Measurements from ENCODE around the gene MBD3L4.
"Not testable (repeated sequence)": the region's sequence is repeated elsewhere in the genome, so short reads cannot be mapped to it uniquely, and the experiment has no call there.

MBD3L4 gene

DNA sequence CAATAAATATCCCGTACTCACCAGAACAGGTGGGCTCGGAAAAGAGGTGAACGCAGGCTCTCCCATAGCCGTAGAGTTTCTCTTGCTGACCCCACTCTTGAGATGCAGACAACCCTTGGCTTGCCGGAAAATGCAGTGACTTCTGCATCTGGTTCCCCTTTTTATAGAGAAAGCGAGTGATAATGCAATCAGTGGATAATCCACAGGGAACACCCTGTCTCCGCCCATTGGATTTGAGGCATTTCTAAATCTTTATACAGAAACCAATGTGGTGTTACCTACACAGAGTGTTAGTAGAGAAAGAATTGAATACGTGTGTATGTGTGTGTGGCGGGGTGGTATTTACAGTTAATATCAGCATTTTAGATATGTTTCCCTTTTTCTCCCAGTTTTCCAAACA is at the start of gene MBD3L4:
TSS of gene MBD3L4 (minus strand) at position 101 of the 400 bp plus-strand sequence. CDS start at position 66, 35 bp downstream.
- not testable (repeated sequence) for DNase-seq (ENCODE audit: low spot score)

DNA sequence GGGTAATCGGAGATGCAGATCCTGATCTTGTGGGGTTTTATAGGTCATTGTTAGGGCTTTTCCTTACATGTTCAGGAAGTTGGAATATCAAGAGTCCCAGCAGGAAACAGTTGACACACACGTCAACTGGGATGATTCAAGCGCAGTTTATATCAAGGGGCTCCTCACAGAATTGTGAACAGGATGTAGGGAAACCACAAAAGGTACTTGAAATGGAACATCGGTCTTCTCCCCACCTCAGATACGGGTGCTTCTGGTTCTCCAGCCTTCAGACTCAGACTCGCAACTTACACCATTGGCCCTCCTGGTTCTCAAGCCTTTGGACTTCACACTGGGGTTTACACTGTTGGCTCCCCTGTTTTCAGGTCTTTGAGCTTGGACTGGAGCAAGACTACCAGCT is 49.0 kb upstream of the MBD3L4 start:
- no peak for DNase-seq (ENCODE audit: low spot score)

DNA sequence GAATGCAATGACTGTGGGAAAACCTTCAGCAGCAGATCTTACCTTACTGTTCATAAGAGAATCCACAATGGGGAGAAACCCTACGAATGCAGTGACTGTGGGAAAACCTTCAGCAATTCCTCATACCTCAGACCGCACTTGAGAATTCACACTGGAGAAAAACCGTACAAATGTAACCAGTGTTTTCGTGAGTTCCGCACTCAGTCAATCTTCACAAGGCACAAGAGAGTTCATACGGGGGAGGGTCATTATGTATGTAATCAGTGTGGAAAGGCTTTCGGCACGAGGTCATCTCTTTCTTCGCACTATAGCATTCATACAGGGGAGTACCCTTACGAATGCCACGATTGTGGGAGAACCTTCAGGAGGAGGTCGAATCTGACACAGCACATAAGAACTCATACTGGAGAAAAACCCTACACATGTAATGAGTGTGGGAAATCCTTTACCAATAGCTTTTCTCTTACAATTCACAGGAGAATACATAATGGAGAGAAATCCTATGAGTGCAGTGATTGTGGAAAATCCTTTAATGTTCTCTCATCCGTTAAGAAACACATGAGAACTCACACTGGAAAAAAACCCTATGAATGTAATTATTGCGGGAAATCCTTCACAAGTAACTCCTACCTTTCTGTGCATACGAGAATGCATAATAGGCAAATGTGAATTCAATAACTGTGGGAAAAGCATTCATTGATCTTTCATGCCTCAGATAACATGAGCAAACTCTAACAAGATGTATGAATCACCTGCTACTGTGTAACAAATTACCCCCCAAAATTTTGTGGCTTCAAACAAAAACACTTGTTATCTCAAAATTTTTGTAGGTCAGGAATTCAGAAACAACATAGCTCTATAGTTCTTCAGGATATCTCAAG is 43.3 kb upstream of the MBD3L4 start:
- no peak for DNase-seq (ENCODE audit: low spot score)

DNA sequence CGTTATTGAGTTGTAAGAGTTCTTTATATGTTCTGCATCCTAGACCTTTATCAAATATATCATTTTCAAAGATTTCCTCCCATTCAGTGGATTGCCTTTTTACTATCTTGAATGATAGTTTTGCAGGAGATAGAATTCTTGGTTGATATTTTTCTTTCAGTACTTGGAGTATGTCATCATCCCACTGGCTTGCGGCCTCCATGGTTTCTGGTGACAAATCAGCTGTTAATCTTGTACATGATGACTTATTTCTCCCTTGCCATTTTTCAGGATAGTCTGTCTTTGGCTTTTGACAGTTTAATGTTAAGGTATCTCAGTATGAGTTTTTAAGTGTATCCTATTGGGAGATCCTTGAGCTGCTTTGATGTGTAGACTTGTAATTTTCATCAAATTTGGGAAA is 38.0 kb upstream of the MBD3L4 start:
- no peak for DNase-seq (ENCODE audit: low spot score)

DNA sequence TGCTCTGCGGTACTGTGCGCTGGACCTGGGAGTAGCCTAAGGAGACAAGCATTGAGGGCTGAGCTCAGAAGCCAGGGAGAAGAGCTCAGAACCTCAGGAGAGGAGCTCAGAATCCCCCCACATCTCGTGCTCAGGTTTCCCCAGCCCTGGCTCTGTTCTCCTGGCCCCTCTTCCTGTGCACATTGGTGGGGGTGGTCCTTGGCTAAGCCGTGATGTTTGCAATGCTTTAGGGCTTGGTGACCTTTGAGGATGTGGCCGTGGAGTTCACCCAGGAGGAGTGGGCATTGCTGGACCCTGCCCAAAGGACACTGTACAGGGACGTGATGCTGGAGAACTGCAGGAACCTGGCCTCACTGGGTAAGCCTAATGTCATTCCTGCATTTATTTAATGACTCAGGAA is 36.2 kb upstream of the MBD3L4 start:
- no peak for DNase-seq (ENCODE audit: low spot score)

DNA sequence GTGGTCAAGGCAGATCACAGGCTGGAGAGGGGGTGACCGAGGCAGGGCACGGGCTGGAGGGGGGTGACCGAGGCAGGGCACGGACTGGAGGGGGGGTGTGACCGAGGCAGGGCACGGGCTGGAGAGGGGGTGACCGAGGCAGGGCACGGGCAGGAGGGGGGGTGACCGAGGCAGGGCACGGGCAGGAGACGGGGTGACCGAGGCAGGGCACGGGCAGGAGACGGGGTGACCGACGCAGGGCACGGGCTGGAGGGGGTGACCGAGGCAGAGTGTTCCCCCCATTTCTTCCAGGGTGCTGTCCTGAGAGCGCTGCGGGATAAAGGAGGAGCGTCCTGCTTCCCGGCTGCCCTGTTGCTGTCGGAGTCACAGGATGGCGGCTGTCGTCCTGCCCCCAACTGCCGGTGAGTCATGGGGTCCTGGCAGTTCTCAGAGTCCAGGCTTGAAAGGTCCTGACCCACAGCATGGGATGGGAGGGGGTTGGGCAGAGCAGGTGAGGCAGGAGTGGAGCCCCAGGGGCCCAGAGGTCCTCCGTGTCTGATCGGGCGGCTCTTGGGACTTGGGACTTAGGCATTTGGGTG is 34.8 kb upstream of the MBD3L4 start:
- DNase-seq (ENCODE audit: low spot score), result no peak

DNA sequence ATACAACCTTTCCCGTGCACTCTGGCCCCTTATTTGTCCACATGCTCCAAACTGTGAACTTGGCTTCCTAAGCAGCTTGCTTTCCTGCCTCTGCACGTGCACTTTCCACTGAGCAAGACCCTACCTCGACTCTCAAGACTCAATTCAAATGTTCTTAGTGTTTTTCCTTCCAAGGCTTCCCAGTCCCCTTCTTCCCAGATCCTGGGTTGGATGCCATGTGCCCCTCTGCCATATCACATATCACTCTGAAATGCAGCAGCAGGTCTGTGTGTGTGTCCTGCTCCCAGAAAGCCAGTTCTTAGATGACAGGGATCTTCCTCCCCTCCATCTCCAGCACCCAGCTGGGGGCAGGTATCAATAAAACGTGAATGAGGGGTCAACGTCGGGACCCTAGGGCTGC is 32.6 kb upstream of the MBD3L4 start:
- no peak for DNase-seq (ENCODE audit: low spot score)

DNA sequence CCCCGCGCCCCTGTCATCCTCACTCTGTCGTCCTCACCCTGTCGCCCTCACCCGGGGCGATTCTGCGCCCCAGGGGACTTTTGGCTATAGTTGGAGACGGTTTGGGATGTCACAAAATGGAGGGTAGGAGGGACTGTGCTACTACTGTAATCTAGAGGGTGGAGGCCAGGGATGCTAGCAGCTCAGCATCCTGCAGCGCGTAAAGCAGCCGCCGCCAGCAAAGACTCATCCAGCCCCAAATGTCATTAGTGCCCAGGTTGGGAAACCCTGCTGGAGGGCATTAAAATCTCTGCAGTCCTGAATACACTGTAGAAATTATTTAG is 29.9 kb upstream of the MBD3L4 start:
- DNase-seq (ENCODE audit: low spot score), result no peak

DNA sequence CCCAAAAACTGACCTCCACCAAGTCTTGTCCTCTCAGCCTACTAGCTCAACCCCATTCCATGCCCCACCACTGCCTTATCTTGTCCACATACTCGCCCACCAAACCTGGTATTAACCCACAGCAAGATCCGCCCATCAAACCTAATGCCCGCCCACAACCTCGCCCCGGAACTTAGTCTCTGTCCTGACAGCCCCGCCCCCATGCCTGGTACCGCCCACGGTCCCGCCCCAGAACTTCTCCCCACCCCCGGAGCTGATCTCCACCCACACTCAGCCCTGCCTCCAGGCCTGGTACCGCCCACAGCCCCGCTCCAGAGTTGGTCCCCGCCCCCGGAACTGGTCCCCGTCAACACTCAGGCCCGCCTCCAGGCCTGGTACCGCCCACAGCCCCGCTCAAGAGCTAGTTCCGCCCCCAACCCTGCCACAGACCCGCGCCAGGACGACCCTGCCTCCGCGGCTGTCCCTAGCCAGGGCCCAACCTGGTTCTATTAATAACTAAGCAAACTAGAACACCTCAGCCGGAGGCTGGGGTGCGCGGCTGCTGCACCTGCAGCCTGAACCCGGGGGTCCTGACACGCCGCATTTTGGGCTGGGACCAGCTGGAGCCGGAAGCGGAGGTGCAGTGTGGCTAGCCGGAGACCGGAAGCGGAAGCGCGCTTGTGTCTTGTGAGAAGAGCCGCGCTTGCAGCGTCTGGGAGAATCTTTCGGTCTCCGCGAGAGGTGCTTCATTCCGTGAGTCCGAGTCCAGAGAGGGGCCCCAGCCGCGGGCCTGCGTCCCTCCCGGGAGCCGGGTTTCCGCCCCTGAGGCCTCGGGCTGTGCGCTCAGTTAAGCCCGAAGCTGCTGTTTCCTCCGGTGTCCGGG is 29.3 kb upstream of the MBD3L4 start, which contains the start of gene ZNF557:
TSS of gene ZNF557 (plus strand) at position 662 of the 862 bp plus-strand sequence. CDS start 5,372 bp downstream, outside the sequence.
- DNase-seq (ENCODE audit: low spot score), result peak; percentile 93

DNA sequence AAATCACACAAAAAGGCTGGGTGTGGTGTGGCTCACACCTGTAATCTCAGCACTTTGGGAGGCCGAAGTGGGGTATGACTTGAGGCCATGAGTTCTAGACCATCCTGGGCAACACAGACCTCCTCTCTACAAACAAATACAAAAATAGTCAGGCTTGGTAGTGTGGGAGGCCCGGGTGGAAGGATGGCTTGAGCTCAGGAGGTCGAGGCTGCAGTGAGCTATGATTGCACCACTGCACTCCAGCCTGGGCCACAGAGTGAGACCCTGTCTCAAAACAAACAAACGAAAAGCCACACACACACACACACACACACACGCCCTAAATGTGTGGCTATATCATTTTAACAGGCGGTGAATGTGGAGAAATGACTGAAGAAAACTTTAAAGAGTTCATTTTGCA is 28.6 kb upstream of the MBD3L4 start:
- no peak for DNase-seq (ENCODE audit: low spot score)

DNA sequence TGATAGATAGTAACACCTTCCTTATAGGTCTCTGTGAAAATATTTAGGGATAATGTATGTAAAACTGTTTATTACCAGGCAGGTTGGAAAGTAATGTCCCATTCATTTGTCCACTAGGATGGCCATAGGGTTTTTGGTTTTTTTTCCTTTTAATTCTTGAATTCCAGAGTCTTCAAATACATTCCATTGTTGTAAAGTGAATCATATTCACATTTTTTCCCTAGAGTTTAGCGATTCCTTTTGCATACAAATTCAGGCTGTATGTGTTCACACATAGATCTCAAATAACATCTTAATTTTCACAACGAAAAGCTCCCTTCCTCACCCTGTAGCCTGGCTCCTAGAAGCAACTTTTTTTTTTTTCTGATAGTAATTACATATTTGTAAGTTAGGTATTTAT is 27.7 kb upstream of the MBD3L4 start:
- DNase-seq (ENCODE audit: low spot score), result no peak

DNA sequence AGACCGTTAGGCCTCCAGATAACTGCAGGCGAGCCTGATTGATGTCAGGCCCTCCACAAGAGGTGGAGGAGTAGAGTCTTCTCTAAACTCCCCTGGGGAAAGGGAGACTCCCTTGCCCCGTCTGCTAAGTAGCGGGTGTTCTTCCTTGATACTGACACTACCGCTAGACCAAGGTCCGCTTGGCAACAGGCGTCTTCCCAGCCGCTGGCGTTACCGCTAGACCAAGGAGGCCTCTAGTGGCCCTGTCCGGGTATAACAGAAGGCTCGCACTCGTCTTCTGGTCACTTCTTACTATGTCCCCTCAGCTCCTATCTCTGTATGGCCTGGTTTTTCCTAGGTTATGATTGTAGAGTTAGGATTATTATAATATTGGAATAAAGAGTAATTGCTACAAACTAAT is 27.1 kb upstream of the MBD3L4 start:
- DNase-seq (ENCODE audit: low spot score), result peak; percentile 18

DNA sequence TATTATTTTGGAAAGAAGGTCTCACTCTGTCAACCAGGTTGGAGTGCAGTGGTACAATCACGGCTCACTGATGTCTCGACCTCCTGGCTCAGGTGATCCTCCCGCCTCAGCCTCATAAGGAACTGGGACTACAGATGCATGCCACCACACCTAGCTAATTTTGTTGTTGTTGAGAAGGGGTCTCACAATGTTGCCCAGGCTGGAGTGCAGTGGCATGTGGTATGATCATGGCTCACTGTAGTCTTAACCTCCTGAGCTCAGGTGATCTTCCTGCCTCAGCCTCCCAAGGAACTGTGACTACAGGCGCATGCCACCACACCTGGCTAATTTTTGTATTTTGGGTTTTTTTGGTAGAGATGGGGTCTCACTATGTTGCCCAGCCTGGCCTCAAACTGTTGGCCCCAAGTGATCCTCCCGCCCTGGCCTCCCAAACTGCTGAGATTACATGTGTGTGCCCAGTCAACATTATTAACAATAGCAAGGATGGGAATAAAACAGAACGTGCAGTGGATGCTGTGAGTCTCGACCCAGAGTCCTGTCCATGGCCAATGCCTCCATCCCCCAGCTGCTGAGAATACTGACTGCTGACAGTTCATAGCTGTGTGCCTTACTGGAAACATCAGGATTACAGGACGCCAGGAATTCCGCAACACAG is 23.9 kb upstream of the MBD3L4 start:
- no peak for DNase-seq (ENCODE audit: low spot score)

DNA sequence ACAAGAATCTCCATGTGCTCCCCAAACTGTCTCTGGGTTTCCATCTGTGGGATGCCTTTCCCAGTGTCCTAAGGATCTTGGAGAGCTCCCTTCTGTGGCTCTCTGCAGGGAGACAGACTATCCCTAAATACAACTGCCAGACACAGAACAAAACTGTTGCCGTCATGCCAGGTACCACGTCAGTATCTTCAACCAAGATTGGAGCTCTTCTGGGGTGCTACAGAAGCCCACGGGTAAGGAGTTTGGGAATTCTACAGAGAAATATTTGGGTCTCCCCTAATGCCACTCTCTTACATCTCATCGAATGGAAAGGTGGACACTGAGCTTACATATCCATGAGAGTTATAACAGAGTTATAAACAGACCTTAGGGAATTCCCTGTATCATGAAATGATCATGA is 23.4 kb upstream of the MBD3L4 start:
- DNase-seq (ENCODE audit: low spot score), result no peak

DNA sequence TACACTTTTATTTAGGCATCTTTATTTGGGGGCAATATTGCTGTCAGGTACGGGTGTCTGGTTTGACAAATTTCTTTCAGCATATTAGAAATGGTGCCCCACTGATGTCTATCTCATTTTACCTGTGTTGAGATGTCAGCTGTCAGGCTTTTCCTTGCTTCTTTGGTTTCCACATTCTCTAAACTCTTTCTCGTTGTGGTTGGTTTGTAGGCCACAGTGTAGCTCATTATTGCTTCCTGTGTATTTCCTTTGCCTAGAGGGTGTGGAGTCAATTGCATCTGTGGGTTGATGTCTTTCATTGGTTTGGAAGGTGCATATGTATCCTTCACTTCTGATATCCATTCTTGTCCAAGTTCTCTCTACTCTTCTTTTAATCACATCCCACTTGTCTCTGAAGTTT is 20.0 kb upstream of the MBD3L4 start:
- DNase-seq (ENCODE audit: low spot score), result not testable (repeated sequence)

DNA sequence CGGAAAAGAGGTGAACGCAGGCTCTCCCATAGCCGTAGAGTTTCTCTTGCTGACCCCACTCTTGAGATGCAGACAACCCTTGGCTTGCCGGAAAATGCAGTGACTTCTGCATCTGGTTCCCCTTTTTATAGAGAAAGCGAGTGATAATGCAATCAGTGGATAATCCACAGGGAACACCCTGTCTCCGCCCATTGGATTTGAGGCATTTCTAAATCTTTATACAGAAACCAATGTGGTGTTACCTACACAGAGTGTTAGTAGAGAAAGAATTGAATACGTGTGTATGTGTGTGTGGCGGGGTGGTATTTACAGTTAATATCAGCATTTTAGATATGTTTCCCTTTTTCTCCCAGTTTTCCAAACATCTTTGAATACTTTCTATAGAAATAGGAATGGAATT is 18.6 kb upstream of the MBD3L4 start, which contains the start of gene MBD3L3:
TSS of gene MBD3L3 (minus strand) at position 101 of the 400 bp plus-strand sequence. CDS start at position 30, 71 bp downstream.
- DNase-seq (ENCODE audit: low spot score), result not testable (repeated sequence)

DNA sequence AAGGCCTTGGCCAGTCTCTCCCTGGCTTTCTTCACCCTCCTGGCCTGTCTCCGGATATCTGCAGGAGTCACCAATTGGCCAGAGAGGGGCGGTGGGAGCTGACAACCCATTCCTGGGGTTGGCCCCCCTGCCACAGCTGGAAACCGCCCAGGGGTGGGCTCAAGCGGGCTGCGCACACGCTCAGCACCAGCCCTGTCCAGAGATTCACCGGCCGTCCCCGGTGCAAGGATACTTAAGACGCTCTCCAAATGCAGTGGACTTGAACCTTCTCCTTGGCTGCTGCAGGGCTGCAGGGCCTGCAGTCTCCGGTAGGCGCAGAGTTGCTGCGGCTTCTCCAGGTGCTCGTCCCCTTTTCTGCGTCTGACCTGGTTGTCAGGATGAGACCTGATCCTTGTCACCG is 16.4 kb upstream of the MBD3L4 start:
- DNase-seq (ENCODE audit: low spot score), result not testable (repeated sequence)

DNA sequence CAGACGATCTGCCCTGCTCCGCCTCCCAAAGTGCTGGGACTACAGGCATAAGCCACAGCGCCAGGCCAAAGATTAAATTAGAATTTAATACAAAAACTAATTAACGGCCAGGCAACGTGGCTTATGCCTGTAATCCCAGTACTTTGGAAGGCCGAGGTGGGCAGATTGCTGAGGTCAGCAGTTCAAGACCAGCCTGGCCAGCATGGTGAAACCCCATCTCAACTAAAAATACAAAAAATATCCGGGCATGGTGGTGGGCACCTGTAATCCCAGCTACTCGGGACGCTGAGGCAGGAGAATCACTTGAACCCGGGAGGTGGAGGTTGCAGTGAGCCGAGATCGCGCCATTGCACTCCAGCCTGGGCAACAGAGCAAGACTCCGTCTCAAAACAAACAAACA is 15.7 kb upstream of the MBD3L4 start:
- not testable (repeated sequence) for DNase-seq (ENCODE audit: low spot score)

DNA sequence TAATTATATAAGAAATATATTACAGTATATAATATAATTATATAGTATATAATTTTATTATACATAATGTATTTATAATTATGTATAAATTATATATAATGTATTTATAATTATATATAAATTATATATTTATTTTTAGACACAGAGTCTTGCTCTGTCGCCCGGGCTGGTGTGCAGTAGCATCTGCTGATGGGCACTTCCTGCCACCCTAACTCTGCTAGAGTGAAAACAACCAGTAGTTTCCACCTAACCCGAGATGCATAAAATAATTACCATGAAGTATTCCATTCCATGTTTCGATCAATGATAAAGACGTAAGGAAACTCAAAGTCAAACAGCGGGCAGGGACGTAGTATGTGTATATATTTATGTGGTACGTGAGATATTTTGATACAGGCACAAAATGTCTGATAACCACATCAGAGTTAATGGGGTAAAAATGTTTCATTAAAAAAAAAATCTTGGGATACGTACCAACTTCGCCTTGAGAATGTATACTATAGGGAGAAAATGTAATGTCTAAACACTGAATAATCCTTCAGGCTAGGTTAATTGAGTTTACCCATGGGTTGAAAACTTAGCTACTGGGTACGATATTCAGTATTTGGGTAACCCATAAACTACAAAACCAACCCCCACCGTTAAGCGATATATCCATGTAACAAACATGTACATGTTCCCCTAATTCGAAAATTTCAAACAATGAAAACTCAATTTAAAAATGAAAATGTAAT is 14.8 kb upstream of the MBD3L4 start:
- DNase-seq (ENCODE audit: low spot score), result not testable (repeated sequence)

DNA sequence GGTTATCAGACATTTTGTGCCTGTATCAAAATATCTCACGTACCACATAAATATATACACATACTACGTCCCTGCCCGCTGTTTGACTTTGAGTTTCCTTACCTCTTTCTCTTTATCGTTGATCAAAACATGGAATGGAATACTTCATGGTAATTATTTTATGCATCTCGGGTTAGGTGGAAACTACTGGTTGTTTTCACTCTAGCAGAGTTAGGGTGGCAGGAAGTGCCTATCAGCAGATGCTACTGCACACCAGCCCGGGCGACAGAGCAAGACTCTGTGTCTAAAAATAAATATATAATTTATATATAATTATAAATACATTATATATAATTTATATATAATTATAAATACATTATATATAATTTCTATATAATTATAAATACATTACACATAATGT is 12.9 kb upstream of the MBD3L4 start:
- DNase-seq (ENCODE audit: low spot score), result not testable (repeated sequence)

DNA sequence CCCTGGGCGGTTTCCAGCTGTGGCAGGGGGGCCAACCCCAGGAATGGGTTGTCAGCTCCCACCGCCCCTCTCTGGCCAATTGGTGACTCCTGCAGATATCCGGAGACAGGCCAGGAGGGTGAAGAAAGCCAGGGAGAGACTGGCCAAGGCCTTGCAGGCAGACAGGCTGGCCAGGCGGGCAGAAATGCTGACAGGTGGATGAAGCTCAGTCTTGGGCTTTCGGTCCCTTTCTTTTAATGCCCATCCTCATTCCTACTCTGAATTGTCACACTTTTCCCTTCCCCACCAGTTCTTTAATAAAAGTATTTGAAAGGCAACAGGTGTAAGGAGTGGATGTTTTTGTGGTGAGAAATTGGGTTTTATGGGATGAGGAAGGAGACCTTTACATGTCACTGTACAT is 11.4 kb upstream of the MBD3L4 start:
- DNase-seq (ENCODE audit: low spot score), result not testable (repeated sequence)

All from SW480 (cell line).